Smooth muscle cell (in vitro differentiated cells): ENCODE results near the gene LIMD2. TPM values are rescaled to one million over a fixed set of nuclear protein-coding genes. Genes with fewer than 3 reads are reported as not detected.

Experiments
- DNase-seq: peaks from one replicate; lab custom pipeline; 2025; ENCODE audit not compliant: unreplicated experiment; lab: John Stamatoyannopoulos, UW
- H2AFZ ChIP-seq: fragments of 200-600 bp; sonication (generic); 2 replicates; pipeline ENCODE4 v1.6.0; 2016; ENCODE audit warnings: antibody characterized with exemption, low read depth, mild to moderate bottlenecking
- H3F3A ChIP-seq: fragments of 200-600 bp; sonication (generic); 2 replicates; pipeline ENCODE4 v1.6.0; 2017; ENCODE audit warnings: antibody characterized with exemption, low read depth
- H3K27ac ChIP-seq: fragments of 200-600 bp; sonication (generic); 2 replicates; pipeline ENCODE4 v1.5.1; 2016; ENCODE audit warnings: low read depth, mild to moderate bottlenecking
- H3K27me3 ChIP-seq: fragments of 200-600 bp; sonication (generic); 2 replicates; pipeline ENCODE4 v1.6.1; 2016; ENCODE audit warnings: low read depth, mild to moderate bottlenecking
- H3K36me3 ChIP-seq: fragments of 200-600 bp; sonication (generic); 2 replicates; pipeline ENCODE4 v1.5.1; 2016; ENCODE audit warnings: low read depth
- H3K4me1 ChIP-seq: fragments of 200-600 bp; sonication (generic); 2 replicates; pipeline ENCODE4 v1.5.1; 2016; ENCODE audit warnings: low read depth
- H3K4me2 ChIP-seq: fragments of 200-600 bp; sonication (generic); 2 replicates; pipeline ENCODE4 v1.6.0; 2016; ENCODE audit warnings: mild to moderate bottlenecking
- H3K4me3 ChIP-seq: fragments of 200-600 bp; sonication (generic); 2 replicates; pipeline ENCODE4 v1.5.1; 2016; ENCODE audit warnings: mild to moderate bottlenecking
- H3K79me2 ChIP-seq: fragments of 200-600 bp; sonication (generic); 2 replicates; pipeline ENCODE4 v1.6.0; 2016; ENCODE audit warnings: low read depth, mild to moderate bottlenecking
- H3K9ac ChIP-seq: fragments of 200-600 bp; sonication (generic); 2 replicates; pipeline ENCODE4 v1.6.0; 2016; ENCODE audit warnings: low read depth
- H3K9me3 ChIP-seq: fragments of 200-600 bp; sonication (generic); replicated peaks from 2 replicates; pipeline ENCODE4 v1.5.1; 2016; ENCODE audit warnings: low read depth
- H4K20me1 ChIP-seq: fragments of 200-600 bp; sonication (generic); 2 replicates; pipeline ENCODE4 v1.6.0; 2016; ENCODE audit warnings: low read depth
- WGBS: methylation state at CpG from one replicate; pipeline ENCODE4 v1.1.7; 2016; ENCODE audit warnings: low lambda C conversion rate; 5-methylcytosine and 5-hydroxymethylcytosine counted together
- polyA plus RNA-seq: library from polyadenylated mRNA; unstranded; fragments of >200 nt; fragmentation: Nextera tagmentation; extraction: Ambion mirVana; gene quantifications from 2 replicates; pipeline ENCODE4 v1.2.1, GENCODE V29; 2016
- total RNA-seq: library from RNA; depleted of rRNA; stranded (reverse); fragments of >200 nt; gene quantifications from 2 replicates; pipeline ENCODE4 v1.2.3, GENCODE V29; 2014
- TF ChIP-seq, protein P1 (sequence below): fragments of 200-600 bp; sonication (generic); IDR thresholded peaks from 2 replicates; pipeline ENCODE4 v1.5.1; 2017; ENCODE audit warnings: borderline replicate concordance, mild to moderate bottlenecking, antibody characterized with exemption; ENCODE audit not compliant: insufficient read depth, poor library complexity, severe bottlenecking

Gene LIMD2
- total and polyA plus RNA-seq, 2 experiments from 2014 or later, result 40.7 to 124 TPM

DNA sequence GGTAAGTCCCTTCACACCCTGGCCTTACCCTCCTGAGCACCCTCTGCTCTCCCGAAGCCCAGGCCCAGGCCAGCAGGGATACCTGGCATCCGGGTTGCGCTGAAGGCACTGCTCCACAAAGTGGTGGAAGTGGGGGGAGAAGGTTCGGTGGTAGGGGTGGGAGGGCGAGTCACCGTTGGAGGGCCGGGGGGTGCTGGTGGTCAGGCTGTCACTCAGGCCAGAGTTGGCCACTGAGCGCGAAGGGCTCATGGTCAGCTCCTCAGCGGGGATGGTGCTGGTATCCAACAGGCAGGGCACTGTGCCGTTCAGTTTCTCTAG is 4.3 kb upstream of the LIMD2 start:
- Histone ChIP-seq H3K36me3 (no peaks in the 10 kb centered on the region), H4K20me1 (peaks cover 6% of the 10 kb centered on the region), H3K9ac (no peak overlapping the region), H2AFZ (no peak overlapping the region), H3K4me1 (peaks cover 8% of the 10 kb centered on the region), H3K79me2 (no peaks in the 10 kb centered on the region), H3K9me3 (no peaks in the 10 kb centered on the region), H3K27me3 (no peaks in the 10 kb centered on the region), H3K4me3 (no peak overlapping the region), H3F3A (no peaks in the 10 kb centered on the region), H3K27ac (no peak overlapping the region), H3K4me2 (no peak overlapping the region)
- no peak for DNase-seq
- TF ChIP-seq, protein P1, sequence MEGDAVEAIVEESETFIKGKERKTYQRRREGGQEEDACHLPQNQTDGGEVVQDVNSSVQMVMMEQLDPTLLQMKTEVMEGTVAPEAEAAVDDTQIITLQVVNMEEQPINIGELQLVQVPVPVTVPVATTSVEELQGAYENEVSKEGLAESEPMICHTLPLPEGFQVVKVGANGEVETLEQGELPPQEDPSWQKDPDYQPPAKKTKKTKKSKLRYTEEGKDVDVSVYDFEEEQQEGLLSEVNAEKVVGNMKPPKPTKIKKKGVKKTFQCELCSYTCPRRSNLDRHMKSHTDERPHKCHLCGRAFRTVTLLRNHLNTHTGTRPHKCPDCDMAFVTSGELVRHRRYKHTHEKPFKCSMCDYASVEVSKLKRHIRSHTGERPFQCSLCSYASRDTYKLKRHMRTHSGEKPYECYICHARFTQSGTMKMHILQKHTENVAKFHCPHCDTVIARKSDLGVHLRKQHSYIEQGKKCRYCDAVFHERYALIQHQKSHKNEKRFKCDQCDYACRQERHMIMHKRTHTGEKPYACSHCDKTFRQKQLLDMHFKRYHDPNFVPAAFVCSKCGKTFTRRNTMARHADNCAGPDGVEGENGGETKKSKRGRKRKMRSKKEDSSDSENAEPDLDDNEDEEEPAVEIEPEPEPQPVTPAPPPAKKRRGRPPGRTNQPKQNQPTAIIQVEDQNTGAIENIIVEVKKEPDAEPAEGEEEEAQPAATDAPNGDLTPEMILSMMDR, result no peak
- 94% methylated on average over 7 of the region's 11 CpGs for WGBS

DNA sequence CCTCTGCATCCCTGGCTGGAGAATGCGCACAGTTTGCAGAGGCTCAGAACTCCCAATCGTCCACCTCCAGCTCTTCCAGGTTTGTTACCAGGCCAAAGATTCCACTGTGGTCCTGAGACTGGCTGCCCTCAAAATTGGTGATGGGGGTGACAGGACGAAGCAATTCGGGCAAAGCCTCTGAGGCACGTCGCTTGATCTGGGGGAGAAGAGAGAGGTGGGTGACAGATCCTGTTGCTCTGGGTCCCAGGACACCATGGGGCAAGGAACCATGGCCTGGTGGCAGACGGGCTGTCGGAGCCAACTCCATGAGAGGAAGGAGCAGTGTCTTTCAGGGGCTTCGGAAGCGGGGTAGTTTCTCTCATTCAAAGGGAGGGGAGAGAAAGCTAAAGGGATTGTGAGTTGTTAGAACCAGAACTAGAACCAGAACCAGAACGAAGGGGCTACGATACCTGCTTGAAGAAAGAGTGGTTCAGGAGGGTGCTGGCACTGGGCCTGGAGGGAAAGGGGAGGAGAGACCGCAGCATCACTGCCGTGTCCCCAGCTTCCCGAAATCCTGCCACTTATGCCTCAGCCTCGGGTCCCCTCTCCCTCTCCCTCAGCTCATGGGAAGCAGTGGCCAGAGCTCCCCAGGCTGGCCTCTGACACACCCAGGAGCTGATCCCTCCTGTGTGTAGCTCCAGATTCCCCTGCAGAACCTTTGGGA is 3.8 kb upstream of the LIMD2 start:
- DNase-seq, result no peak
- TF ChIP-seq, protein P1, result no peak
- 94% methylated on average over 16 of the region's 16 CpGs for WGBS
- Histone ChIP-seq H3K27ac (no peak overlapping the region), H3K79me2 (no peaks in the 10 kb centered on the region), H3K4me3 (no peak overlapping the region), H3K4me2 (no peak overlapping the region), H3K27me3 (no peaks in the 10 kb centered on the region), H3F3A (no peaks in the 10 kb centered on the region), H3K9ac (no peak overlapping the region), H4K20me1 (peaks cover 11% of the 10 kb centered on the region), H3K9me3 (no peaks in the 10 kb centered on the region), H2AFZ (no peak overlapping the region), H3K4me1 (peaks cover 13% of the 10 kb centered on the region), H3K36me3 (no peaks in the 10 kb centered on the region)

DNA sequence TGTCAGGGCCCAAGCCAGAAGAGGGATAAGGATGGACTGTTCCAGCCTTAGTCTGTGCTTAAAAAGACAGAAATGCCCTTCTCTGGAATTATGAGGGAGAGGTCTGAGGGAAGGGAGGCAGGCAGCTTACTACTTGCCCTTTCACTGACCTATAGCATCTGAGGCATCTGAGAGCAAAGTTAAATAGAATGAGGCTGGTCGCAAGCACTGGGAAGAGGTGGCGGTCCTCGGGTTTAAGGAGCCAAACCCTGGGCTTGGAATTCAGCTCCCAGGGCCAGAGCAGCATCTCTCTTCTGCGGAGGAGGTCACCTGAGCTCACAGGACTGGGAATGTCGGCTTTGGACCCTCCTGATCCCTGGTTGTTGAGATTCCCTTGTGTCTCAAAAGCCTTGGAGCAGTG is 3.1 kb upstream of the LIMD2 start:
- no peak for DNase-seq
- no peak overlapping the region for H3K4me3 ChIP-seq
- H3K4me1 ChIP-seq, result peaks cover 13% of the 10 kb centered on the region
- no peaks in the 10 kb centered on the region for H3K27me3 ChIP-seq
- no peaks in the 10 kb centered on the region for H3K36me3 ChIP-seq
- no peak overlapping the region for H2AFZ ChIP-seq
- H3K9ac ChIP-seq, result no peak overlapping the region
- no peaks in the 10 kb centered on the region for H3K9me3 ChIP-seq
- no peak overlapping the region for H3K27ac ChIP-seq
- H3K79me2 ChIP-seq, result no peaks in the 10 kb centered on the region
- peaks cover 15% of the 10 kb centered on the region for H4K20me1 ChIP-seq
- H3K4me2 ChIP-seq, result no peak overlapping the region
- TF ChIP-seq, protein P1, result no peak
- no peaks in the 10 kb centered on the region for H3F3A ChIP-seq
- WGBS, result 92% methylated on average over 5 of the region's 5 CpGs

DNA sequence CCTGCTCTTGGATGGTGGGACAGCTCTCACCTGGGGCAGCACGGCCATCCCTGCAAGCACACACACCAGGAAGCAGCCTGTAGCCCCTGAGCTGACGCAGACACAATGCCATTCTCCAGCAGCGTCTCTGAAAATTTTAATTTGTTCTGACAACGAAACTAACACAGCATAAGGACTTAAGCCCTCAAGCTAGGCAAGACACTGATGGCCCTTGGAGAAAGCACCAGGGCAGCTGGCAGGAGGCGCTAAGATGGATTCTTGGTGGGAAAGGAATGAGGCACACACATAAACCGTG is 2.7 kb upstream of the LIMD2 start:
- no peaks in the 10 kb centered on the region for H3K27me3 ChIP-seq
- H2AFZ ChIP-seq, result no peak overlapping the region
- 83% methylated on average over 6 of the region's 6 CpGs for WGBS

More for the DNA sequence above, 2.7 kb upstream of the LIMD2 start:
- no peak overlapping the region for H3K27ac ChIP-seq
- no peaks in the 10 kb centered on the region for H3K9me3 ChIP-seq
- no peak overlapping the region for H3K4me3 ChIP-seq
- DNase-seq, result no peak
- H4K20me1 ChIP-seq, result peaks cover 19% of the 10 kb centered on the region
- no peaks in the 10 kb centered on the region for H3K36me3 ChIP-seq
- TF ChIP-seq, protein P1, result no peak
- H3K79me2 ChIP-seq, result no peaks in the 10 kb centered on the region
- no peak overlapping the region for H3K4me2 ChIP-seq
- H3K4me1 ChIP-seq, result peaks cover 13% of the 10 kb centered on the region
- no peak overlapping the region for H3K9ac ChIP-seq
- no peaks in the 10 kb centered on the region for H3F3A ChIP-seq
